GM13976 (cell line): Measurements from ENCODE around the gene FXYD6.
"Not testable (repeated sequence)": the region's sequence is repeated elsewhere in the genome, so short reads cannot be mapped to it uniquely, and the experiment has no call there.

Experiments
- DNase-seq: peaks from one replicate; pipeline ENCODE4 v3.0.0; 2012; ENCODE audit warnings: low spot score
- CTCF ChIP-seq: IDR thresholded peaks from 2 replicates; pipeline ENCODE4 v1.5.1; 2012; ENCODE audit warnings: borderline replicate concordance, mild to moderate bottlenecking; ENCODE audit not compliant: insufficient read depth; ENCODE audit errors: extremely low read depth, missing control alignments, control extremely low read depth
- in situ Hi-C: fragments of 300-500 bp; cut with MboI; formaldehyde crosslinking; loops from one replicate; pipeline ENCODE4 v1.12.0; 2022; ENCODE audit warnings: low sequenced_read_pairs, mixed read lengths, inconsistent platforms; ENCODE audit not compliant: unreplicated experiment

The FXYD6 gene

GRCh38 chr11:117815262-117815803 lies 61.1 kb downstream of the FXYD6 start:
- no peak for TF ChIP-seq CTCF
- DNase-seq: peak; percentile 81
- in situ Hi-C loops: no loop called here

GRCh38 chr11:117814766-117815261 lies 61.6 kb downstream of the FXYD6 start:
- TF ChIP-seq CTCF: no peak
- in situ Hi-C loops: no loop called here
- DNase-seq: peak; percentile 75

GRCh38 chr11:117814204-117814765 lies 62.2 kb downstream of the FXYD6 start:
- in situ Hi-C loops: no loop called here
- no peak for DNase-seq
- TF ChIP-seq CTCF: no peak

GRCh38 chr11:117810056-117810451 lies 66.4 kb downstream of the FXYD6 start:
- in situ Hi-C loops, DNase-seq: not testable (repeated sequence)

GRCh38 chr11:117809236-117810055 lies 67.0 kb downstream of the FXYD6 start:
- peak; percentile 58 for DNase-seq
- peak; percentile 29 for TF ChIP-seq CTCF
- in situ Hi-C loops: loop anchor here (10.0 kb wide), 1 partner anchor 385 kb away; no protein-coding TSS in a partner anchor

- in situ Hi-C loops: loop anchor here (10.0 kb wide), 1 partner anchor 384 kb away; no protein-coding TSS in a partner anchor
- DNase-seq: no peak
- TF ChIP-seq CTCF: no peak
Observed at GRCh38 chr11:117808784-117809183, 67.7 kb downstream of the FXYD6 start.
